Cardiac muscle cell (in vitro differentiated cells and primary cell): ENCODE measurements around the gene HPCA. TPM values are rescaled to one million over a fixed set of nuclear protein-coding genes. Genes with fewer than 3 reads are reported as not detected.
A peak's percentile ranks its signal among the peaks of the same experiment; 100 is the strongest.

ENCODE experiments used
- DNase-seq, 2 donors: peaks; one replicate each; pipeline versions ENCODE4 v3.0.0 to v3.0.0-alpha.2; 2010 to 2017; ENCODE audit warnings: low read depth in 1 of 2, low spot score in 1 of 2
- H3K27ac ChIP-seq: fragments of 200-600 bp; sonication (generic); 2 replicates; pipeline ENCODE4 v1.5.1; 2016
- H3K27me3 ChIP-seq: fragments of 200-600 bp; sonication (generic); 2 replicates; pipeline ENCODE4 v1.6.0; 2016; ENCODE audit warnings: control low read depth
- H3K36me3 ChIP-seq: fragments of 200-600 bp; sonication (generic); 2 replicates; pipeline ENCODE4 v1.5.1; 2016; ENCODE audit warnings: control low read depth
- H3K4me1 ChIP-seq: fragments of 200-600 bp; sonication (generic); 2 replicates; pipeline ENCODE4 v1.8.1; 2017; ENCODE audit warnings: low read depth, mild to moderate bottlenecking, mixed run types
- H3K4me3 ChIP-seq: fragments of 200-600 bp; sonication (generic); 2 replicates; pipeline ENCODE4 v1.5.1; 2016; ENCODE audit warnings: mild to moderate bottlenecking
- H3K9me3 ChIP-seq: fragments of 200-600 bp; sonication (generic); 2 replicates; pipeline ENCODE4 v1.5.1; 2017; ENCODE audit warnings: low read depth, mild to moderate bottlenecking, control low read depth
- polyA plus RNA-seq: library from polyadenylated mRNA; unstranded; fragments of >200 nt; fragmentation: Nextera tagmentation; extraction: Ambion mirVana; gene quantifications from 2 replicates; pipeline ENCODE4 v1.2.1, GENCODE V29; 2016
- total RNA-seq: library from RNA; depleted of rRNA; stranded (reverse); fragments of >200 nt; gene quantifications from 2 replicates; pipeline ENCODE4 v1.2.3, GENCODE V29; 2016
- TF ChIP-seq, protein P1 (sequence below): IDR thresholded peaks from 2 replicates; pipeline ENCODE4 v1.5.1; 2012; ENCODE audit warnings: low read depth, mild to moderate bottlenecking, low read length

The HPCA gene
- total and polyA plus RNA-seq, 2 experiments from 2014 or later, result not detected

- no peaks in the 10 kb centered on the region for H3K9me3 ChIP-seq
- TF ChIP-seq, protein P1, sequence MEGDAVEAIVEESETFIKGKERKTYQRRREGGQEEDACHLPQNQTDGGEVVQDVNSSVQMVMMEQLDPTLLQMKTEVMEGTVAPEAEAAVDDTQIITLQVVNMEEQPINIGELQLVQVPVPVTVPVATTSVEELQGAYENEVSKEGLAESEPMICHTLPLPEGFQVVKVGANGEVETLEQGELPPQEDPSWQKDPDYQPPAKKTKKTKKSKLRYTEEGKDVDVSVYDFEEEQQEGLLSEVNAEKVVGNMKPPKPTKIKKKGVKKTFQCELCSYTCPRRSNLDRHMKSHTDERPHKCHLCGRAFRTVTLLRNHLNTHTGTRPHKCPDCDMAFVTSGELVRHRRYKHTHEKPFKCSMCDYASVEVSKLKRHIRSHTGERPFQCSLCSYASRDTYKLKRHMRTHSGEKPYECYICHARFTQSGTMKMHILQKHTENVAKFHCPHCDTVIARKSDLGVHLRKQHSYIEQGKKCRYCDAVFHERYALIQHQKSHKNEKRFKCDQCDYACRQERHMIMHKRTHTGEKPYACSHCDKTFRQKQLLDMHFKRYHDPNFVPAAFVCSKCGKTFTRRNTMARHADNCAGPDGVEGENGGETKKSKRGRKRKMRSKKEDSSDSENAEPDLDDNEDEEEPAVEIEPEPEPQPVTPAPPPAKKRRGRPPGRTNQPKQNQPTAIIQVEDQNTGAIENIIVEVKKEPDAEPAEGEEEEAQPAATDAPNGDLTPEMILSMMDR, result no peak
- no peaks in the 10 kb centered on the region for H3K4me1 ChIP-seq
- peak overlapping the region; percentile 36 for H3K4me3 ChIP-seq
- peak in 1 of 2 donors; percentile 52 for DNase-seq
- no peaks in the 10 kb centered on the region for H3K36me3 ChIP-seq
- H3K27me3 ChIP-seq, result peaks cover 36% of the 10 kb centered on the region
- H3K27ac ChIP-seq, result no peak overlapping the region
Measured at GRCh38 chr1:32900371-32900955, 14.2 kb downstream of the HPCA start.

DNA sequence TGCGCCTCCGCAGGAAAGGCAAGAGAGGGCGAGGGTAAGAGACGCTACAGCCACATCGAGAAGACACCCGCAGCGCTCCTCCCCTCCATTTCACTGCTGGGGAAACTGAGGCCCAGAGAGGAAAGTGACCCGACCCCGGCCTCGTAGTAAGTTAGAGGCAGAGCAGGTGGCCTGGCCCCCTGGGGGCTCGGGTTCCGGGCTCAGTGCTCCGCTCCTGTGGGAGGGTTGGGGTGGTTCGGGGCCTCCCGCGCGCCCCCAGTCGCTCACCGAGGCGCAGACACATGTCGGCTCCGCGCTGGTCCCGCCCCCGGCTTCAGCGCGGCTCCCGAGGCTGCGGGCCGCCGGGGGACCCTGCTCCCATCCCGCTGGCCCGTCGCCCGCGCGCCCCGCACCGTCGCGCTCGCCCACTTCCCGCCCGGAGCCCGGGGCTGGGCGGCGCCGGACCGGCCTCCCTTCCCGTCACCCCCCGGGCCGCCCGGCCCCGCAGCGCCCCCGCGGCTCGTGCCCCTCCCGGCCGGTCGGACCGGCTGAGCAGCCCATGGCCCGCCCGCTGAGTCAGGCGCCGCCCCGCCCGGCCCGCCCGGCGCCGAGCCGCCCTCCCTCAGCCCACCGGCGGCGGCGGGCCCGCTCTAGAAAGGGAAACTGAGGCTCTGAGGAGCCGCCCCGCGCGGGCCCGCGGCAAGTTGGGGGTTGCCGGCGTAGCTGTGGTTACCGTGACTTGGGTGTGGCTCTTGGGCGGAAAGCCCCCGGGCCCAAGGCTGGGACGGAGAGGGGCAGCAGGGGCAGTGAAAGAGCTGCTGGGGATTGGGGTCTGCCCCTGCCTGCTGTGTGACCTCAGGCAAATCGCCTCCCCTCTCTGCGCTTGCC lies 14.9 kb downstream of the HPCA start, which contains the start of gene TMEM54:
Gene TMEM54 (minus strand): TSS at position 434 of the 867 bp plus-strand sequence. CDS start 151 bp downstream, at position 283.
- TF ChIP-seq, protein P1, result peak; percentile 8
- Histone ChIP-seq H3K9me3 (no peaks in the 10 kb centered on the region), H3K27ac (no peak within 1 kb of the TSS), H3K36me3 (no peaks in the 10 kb centered on the region), H3K27me3 (peaks cover 36% of the 10 kb centered on the region), H3K4me1 (no peaks in the 10 kb centered on the region), H3K4me3 (peak within 1 kb of the TSS; percentile 36)
- peak in 1 of 2 donors; percentile 51 for DNase-seq

DNA sequence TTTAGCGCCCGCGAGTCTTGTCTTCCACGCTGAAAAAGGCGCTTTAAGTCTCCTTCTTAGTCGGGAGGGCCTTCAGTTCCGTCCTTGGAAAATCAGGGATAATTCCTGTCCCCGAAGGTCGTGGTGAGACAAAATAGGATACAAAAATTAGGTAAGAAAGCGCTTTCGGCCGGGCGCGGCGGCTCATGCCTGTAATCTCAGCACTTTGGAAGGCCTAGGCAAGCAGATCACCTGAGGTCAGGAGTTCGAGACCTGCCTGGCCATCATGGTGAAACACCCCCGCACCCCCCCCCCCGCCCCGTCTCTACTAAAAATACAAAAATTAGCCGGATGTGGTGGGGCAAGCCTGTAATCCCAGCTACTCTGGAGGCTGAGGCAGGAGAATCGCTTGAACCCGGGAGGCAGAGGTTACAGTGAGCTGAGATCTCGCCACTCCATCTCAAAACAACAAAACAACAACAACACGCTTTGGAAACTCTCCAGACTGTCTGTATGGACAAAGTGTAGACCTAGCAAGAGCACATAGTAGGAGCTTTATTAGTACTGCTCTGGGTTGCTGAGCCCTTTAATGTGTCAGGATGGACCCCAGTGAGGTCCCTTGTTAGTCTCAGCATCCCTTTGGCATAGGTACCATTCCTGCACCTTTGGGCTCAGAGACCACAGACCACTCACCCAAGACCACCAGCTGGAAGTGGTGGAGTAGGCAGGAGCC lies 15.7 kb downstream of the HPCA start:
- Histone ChIP-seq H3K4me1 (no peaks in the 10 kb centered on the region), H3K27ac (no peak overlapping the region), H3K4me3 (peak overlapping the region; percentile 36), H3K9me3 (no peaks in the 10 kb centered on the region), H3K27me3 (peaks cover 36% of the 10 kb centered on the region), H3K36me3 (no peaks in the 10 kb centered on the region)
- DNase-seq, result no peak
- TF ChIP-seq, protein P1, result no peak

DNA sequence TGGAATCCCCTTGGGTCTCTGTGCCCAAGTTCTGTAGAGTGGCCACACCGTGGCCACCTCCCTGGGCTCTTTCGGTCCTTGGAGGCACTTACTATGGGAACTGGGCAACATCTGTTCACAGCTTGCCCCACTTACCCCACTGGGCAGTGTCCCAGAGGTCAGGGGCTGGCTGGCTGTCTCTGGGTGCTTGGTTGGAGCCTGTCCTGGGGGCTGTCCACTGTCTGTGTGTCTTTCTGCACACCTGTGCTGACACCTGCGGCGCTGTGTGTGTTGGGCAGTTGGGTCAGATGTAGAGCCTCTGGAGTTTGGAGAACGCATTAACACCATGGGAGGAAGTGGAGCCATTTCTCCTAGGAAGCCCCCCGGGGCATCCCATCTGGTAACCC lies 16.2 kb downstream of the HPCA start:
- Histone ChIP-seq H3K27ac (no peak overlapping the region), H3K36me3 (no peaks in the 10 kb centered on the region), H3K27me3 (peaks cover 36% of the 10 kb centered on the region), H3K4me1 (peaks cover 2% of the 10 kb centered on the region), H3K4me3 (no peak overlapping the region), H3K9me3 (no peaks in the 10 kb centered on the region)
- DNase-seq, result no peak
- TF ChIP-seq, protein P1, result no peak

GRCh38 chr1:32903991-32904785 lies 17.9 kb downstream of the HPCA start:
- H3K4me3 ChIP-seq, result no peak overlapping the region
- DNase-seq, result no peak
- TF ChIP-seq, protein P1, result no peak
- peaks cover 7% of the 10 kb centered on the region for H3K4me1 ChIP-seq
- no peak overlapping the region for H3K27ac ChIP-seq
- H3K27me3 ChIP-seq, result peaks cover 36% of the 10 kb centered on the region
- no peaks in the 10 kb centered on the region for H3K9me3 ChIP-seq
- no peaks in the 10 kb centered on the region for H3K36me3 ChIP-seq
